GM23338 (cell line): ENCODE data around the gene APRT. TPM values are rescaled to one million over a fixed set of nuclear protein-coding genes. Genes with fewer than 3 reads are reported as not detected.

Source experiments
- ATAC-seq: fragments of 200-7000 bp; cut with Tn5 transposase; 3 replicates; pipeline ENCODE4 v1.9.1; 2020
- DNase-seq: peaks from one replicate; pipeline ENCODE4 v3.0.0-alpha.2; 2015; ENCODE audit warnings: low spot score
- H2AFZ ChIP-seq: fragments of 200-600 bp; sonication (generic); 2 replicates; pipeline ENCODE4 v1.8.0; 2016; ENCODE audit warnings: antibody characterized with exemption, mild to moderate bottlenecking, moderate library complexity
- H3F3A ChIP-seq: fragments of 200-600 bp; sonication (generic); replicated peaks from 2 replicates; pipeline ENCODE4 v1.8.0; 2017; ENCODE audit warnings: antibody characterized with exemption, mixed run types, low read depth
- H3K27ac ChIP-seq: fragments of 200-600 bp; sonication (generic); 2 replicates; pipeline ENCODE4 v1.6.1; 2016; ENCODE audit warnings: low read depth
- H3K27me3 ChIP-seq: fragments of 200-600 bp; sonication (generic); 2 replicates; pipeline ENCODE4 v1.8.0; 2016; ENCODE audit warnings: mild to moderate bottlenecking, mixed run types, moderate library complexity; ENCODE audit not compliant: insufficient read depth
- H3K36me3 ChIP-seq: fragments of 200-600 bp; sonication (generic); 2 replicates; pipeline ENCODE4 v1.8.0; 2016; ENCODE audit warnings: mild to moderate bottlenecking; ENCODE audit not compliant: insufficient read depth
- H3K4me1 ChIP-seq: fragments of 200-600 bp; sonication (generic); 2 replicates; pipeline ENCODE4 v1.8.0; 2016; ENCODE audit warnings: mild to moderate bottlenecking, moderate library complexity; ENCODE audit not compliant: insufficient read depth
- H3K4me2 ChIP-seq: fragments of 200-600 bp; sonication (generic); 2 replicates; pipeline ENCODE4 v1.7.1; 2017; ENCODE audit warnings: mixed run types
- H3K4me3 ChIP-seq: fragments of 200-600 bp; sonication (generic); 2 replicates; pipeline ENCODE4 v1.6.1; 2016; ENCODE audit warnings: mixed run types
- H3K79me2 ChIP-seq: fragments of 200-600 bp; sonication (generic); replicated peaks from 2 replicates; pipeline ENCODE4 v1.8.0; 2017; ENCODE audit warnings: mild to moderate bottlenecking; ENCODE audit not compliant: insufficient read depth
- H3K9me2 ChIP-seq: fragments of 200-600 bp; sonication (generic); 2 replicates; pipeline ENCODE4 v1.8.0; 2017; ENCODE audit not compliant: insufficient read depth
- H4K20me1 ChIP-seq: fragments of 200-600 bp; sonication (generic); replicated peaks from 2 replicates; pipeline ENCODE4 v1.8.0; 2017; ENCODE audit warnings: mild to moderate bottlenecking; ENCODE audit not compliant: insufficient read depth
- H3K27ac Mint-ChIP-seq: 2 replicates; pipeline ENCODE4 v1.8.0; 2020; ENCODE audit warnings: inconsistent platforms, mild to moderate bottlenecking, moderate library complexity, mixed read lengths
- H3K27me3 Mint-ChIP-seq: 3 replicates; pipeline ENCODE4 v1.8.0; 2022; ENCODE audit warnings: low read depth, mild to moderate bottlenecking, moderate library complexity, mixed read lengths, inconsistent platforms; ENCODE audit not compliant: insufficient read depth, poor library complexity
- H3K36me3 Mint-ChIP-seq: 3 replicates; pipeline ENCODE4 v1.8.0; 2021; ENCODE audit warnings: low read depth, mild to moderate bottlenecking, inconsistent platforms, moderate library complexity, mixed read lengths
- H3K4me1 Mint-ChIP-seq: 3 replicates; pipeline ENCODE4 v1.8.0; 2020; ENCODE audit warnings: mild to moderate bottlenecking, inconsistent platforms, mixed read lengths
- H3K4me3 Mint-ChIP-seq: 3 replicates; pipeline ENCODE4 v1.8.0; 2021; ENCODE audit warnings: moderate library complexity, mild to moderate bottlenecking, inconsistent platforms, mixed read lengths
- H3K9me3 Mint-ChIP-seq: 3 replicates; pipeline ENCODE4 v1.8.0; 2020; ENCODE audit warnings: moderate library complexity, mild to moderate bottlenecking, inconsistent platforms, mixed read lengths
- CREB1 ChIP-seq: fragments of 250-450 bp; sonication (Bioruptor Pico); IDR thresholded peaks from 2 replicates; pipeline ENCODE4 v1.5.0; 2020; ENCODE audit warnings: low read depth, mild to moderate bottlenecking, moderate library complexity
- EZH2 ChIP-seq: fragments of 200-600 bp; sonication (generic); IDR thresholded peaks from one replicate; pipeline ENCODE4 v1.8.0; 2017; ENCODE audit warnings: antibody characterized with exemption, mild to moderate bottlenecking, low read depth; ENCODE audit not compliant: unreplicated experiment
- JUNB ChIP-seq: IDR thresholded peaks from one replicate; pipeline ENCODE4 v1.6.1; 2016; ENCODE audit warnings: antibody characterized with exemption; ENCODE audit not compliant: unreplicated experiment
- NANOG ChIP-seq: IDR thresholded peaks from 2 replicates; pipeline ENCODE4 v1.6.1; 2016; ENCODE audit warnings: antibody characterized with exemption, borderline replicate concordance
- POLR2AphosphoS5 ChIP-seq: IDR thresholded peaks from 2 replicates; pipeline ENCODE4 v1.6.1; 2016; ENCODE audit warnings: antibody characterized with exemption, low read depth
- STAT1 ChIP-seq: IDR thresholded peaks from one replicate; pipeline ENCODE4 v1.6.1; 2016; ENCODE audit warnings: antibody characterized with exemption; ENCODE audit not compliant: unreplicated experiment
- ZNF114 ChIP-seq: fragments of 250-450 bp; sonication (Bioruptor Pico); IDR thresholded peaks from 2 replicates; pipeline ENCODE4 v1.5.0; 2020; ENCODE audit warnings: mild to moderate bottlenecking, moderate library complexity
- ZNF331 ChIP-seq: fragments of 250-450 bp; sonication (Bioruptor Pico); IDR thresholded peaks from 2 replicates; pipeline ENCODE4 v1.5.0; 2020; ENCODE audit warnings: low read depth, mild to moderate bottlenecking, moderate library complexity
- polyA plus RNA-seq: library from polyadenylated mRNA; unstranded; fragments of >200 nt; fragmentation: Nextera tagmentation; extraction: Ambion mirVana; gene quantifications from 2 replicates; pipeline ENCODE4 v1.2.1, GENCODE V29; 2016
- total RNA-seq: library from RNA; depleted of rRNA; stranded (reverse); fragments of >200 nt; shearing (Covaris generic); gene quantifications from 2 replicates; pipeline ENCODE4 v1.2.3, GENCODE V29; 2014
- TF ChIP-seq, protein P1 (sequence below): IDR thresholded peaks from one replicate; pipeline ENCODE4 v1.6.1; 2018; ENCODE audit warnings: antibody characterized with exemption; ENCODE audit not compliant: unreplicated experiment
- TF ChIP-seq, protein P2 (sequence below): fragments of 250-450 bp; sonication (Bioruptor Pico); IDR thresholded peaks from 2 replicates; pipeline ENCODE4 v1.5.0; 2020; ENCODE audit warnings: mild to moderate bottlenecking, moderate library complexity
- TF ChIP-seq, protein P3 (sequence below): IDR thresholded peaks from 2 replicates; pipeline ENCODE4 v1.6.1; 2016; ENCODE audit warnings: antibody characterized with exemption

The APRT gene
- total and polyA plus RNA-seq, 2 experiments from 2014 or later, result 250 to 522 TPM

DNA sequence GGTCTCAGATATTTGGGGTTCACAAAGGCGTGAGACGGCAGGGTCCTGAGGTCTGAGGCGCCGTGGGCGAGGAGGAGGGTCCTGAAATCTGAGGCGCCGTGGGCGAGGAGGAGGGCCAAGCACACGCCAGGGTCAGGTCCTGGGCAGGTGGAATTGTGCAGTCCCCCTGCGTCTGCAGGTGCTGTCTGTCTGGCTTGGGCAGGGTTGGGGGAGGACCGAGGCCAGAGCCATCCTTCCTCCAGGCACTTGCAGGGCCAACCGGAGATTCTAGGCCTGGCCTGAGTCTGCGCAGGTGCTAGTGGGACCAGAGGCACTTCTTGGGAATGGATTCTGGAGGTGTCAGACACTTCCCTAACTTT, 2.4 kb upstream of the APRT start:
- Histone ChIP-seq H3K9me2 (no peaks in the 10 kb centered on the region), H2AFZ (no peak overlapping the region), H3K79me2 (peaks cover 13% of the 10 kb centered on the region), H3K27ac (0 out of 2 replicates have a peak overlapping the region, but pooled peaks have one; percentile 19), H3K36me3 (peaks cover 7% of the 10 kb centered on the region), H3K27me3 (no peaks in the 10 kb centered on the region), H3K4me2 (no peak overlapping the region), H3K4me1 (no peaks in the 10 kb centered on the region; the same call in 1 of the 2 replicates), H3F3A (peaks cover 23% of the 10 kb centered on the region), H4K20me1 (no peaks in the 10 kb centered on the region; the same call in 1 of the 2 replicates), H3K4me3 (no peak overlapping the region)
- DNase-seq (no peak), ATAC-seq (no peak)
- peak overlapping the region; percentile 29; the same call in 1 of the 3 replicates for H3K4me3 Mint-ChIP-seq
- H3K4me1 Mint-ChIP-seq, result peaks cover 15% of the 10 kb centered on the region; the same call in 2 of the 3 replicates
- H3K27ac Mint-ChIP-seq, result no peak overlapping the region; the same call in 1 of the 2 replicates
- peaks cover 23% of the 10 kb centered on the region for H3K27me3 Mint-ChIP-seq
- H3K9me3 Mint-ChIP-seq, result no peaks in the 10 kb centered on the region
- TF ChIP-seq, protein P1, sequence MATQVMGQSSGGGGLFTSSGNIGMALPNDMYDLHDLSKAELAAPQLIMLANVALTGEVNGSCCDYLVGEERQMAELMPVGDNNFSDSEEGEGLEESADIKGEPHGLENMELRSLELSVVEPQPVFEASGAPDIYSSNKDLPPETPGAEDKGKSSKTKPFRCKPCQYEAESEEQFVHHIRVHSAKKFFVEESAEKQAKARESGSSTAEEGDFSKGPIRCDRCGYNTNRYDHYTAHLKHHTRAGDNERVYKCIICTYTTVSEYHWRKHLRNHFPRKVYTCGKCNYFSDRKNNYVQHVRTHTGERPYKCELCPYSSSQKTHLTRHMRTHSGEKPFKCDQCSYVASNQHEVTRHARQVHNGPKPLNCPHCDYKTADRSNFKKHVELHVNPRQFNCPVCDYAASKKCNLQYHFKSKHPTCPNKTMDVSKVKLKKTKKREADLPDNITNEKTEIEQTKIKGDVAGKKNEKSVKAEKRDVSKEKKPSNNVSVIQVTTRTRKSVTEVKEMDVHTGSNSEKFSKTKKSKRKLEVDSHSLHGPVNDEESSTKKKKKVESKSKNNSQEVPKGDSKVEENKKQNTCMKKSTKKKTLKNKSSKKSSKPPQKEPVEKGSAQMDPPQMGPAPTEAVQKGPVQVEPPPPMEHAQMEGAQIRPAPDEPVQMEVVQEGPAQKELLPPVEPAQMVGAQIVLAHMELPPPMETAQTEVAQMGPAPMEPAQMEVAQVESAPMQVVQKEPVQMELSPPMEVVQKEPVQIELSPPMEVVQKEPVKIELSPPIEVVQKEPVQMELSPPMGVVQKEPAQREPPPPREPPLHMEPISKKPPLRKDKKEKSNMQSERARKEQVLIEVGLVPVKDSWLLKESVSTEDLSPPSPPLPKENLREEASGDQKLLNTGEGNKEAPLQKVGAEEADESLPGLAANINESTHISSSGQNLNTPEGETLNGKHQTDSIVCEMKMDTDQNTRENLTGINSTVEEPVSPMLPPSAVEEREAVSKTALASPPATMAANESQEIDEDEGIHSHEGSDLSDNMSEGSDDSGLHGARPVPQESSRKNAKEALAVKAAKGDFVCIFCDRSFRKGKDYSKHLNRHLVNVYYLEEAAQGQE, result no peak
- no peak for TF ChIP-seq JUNB
- TF ChIP-seq, protein P2, sequence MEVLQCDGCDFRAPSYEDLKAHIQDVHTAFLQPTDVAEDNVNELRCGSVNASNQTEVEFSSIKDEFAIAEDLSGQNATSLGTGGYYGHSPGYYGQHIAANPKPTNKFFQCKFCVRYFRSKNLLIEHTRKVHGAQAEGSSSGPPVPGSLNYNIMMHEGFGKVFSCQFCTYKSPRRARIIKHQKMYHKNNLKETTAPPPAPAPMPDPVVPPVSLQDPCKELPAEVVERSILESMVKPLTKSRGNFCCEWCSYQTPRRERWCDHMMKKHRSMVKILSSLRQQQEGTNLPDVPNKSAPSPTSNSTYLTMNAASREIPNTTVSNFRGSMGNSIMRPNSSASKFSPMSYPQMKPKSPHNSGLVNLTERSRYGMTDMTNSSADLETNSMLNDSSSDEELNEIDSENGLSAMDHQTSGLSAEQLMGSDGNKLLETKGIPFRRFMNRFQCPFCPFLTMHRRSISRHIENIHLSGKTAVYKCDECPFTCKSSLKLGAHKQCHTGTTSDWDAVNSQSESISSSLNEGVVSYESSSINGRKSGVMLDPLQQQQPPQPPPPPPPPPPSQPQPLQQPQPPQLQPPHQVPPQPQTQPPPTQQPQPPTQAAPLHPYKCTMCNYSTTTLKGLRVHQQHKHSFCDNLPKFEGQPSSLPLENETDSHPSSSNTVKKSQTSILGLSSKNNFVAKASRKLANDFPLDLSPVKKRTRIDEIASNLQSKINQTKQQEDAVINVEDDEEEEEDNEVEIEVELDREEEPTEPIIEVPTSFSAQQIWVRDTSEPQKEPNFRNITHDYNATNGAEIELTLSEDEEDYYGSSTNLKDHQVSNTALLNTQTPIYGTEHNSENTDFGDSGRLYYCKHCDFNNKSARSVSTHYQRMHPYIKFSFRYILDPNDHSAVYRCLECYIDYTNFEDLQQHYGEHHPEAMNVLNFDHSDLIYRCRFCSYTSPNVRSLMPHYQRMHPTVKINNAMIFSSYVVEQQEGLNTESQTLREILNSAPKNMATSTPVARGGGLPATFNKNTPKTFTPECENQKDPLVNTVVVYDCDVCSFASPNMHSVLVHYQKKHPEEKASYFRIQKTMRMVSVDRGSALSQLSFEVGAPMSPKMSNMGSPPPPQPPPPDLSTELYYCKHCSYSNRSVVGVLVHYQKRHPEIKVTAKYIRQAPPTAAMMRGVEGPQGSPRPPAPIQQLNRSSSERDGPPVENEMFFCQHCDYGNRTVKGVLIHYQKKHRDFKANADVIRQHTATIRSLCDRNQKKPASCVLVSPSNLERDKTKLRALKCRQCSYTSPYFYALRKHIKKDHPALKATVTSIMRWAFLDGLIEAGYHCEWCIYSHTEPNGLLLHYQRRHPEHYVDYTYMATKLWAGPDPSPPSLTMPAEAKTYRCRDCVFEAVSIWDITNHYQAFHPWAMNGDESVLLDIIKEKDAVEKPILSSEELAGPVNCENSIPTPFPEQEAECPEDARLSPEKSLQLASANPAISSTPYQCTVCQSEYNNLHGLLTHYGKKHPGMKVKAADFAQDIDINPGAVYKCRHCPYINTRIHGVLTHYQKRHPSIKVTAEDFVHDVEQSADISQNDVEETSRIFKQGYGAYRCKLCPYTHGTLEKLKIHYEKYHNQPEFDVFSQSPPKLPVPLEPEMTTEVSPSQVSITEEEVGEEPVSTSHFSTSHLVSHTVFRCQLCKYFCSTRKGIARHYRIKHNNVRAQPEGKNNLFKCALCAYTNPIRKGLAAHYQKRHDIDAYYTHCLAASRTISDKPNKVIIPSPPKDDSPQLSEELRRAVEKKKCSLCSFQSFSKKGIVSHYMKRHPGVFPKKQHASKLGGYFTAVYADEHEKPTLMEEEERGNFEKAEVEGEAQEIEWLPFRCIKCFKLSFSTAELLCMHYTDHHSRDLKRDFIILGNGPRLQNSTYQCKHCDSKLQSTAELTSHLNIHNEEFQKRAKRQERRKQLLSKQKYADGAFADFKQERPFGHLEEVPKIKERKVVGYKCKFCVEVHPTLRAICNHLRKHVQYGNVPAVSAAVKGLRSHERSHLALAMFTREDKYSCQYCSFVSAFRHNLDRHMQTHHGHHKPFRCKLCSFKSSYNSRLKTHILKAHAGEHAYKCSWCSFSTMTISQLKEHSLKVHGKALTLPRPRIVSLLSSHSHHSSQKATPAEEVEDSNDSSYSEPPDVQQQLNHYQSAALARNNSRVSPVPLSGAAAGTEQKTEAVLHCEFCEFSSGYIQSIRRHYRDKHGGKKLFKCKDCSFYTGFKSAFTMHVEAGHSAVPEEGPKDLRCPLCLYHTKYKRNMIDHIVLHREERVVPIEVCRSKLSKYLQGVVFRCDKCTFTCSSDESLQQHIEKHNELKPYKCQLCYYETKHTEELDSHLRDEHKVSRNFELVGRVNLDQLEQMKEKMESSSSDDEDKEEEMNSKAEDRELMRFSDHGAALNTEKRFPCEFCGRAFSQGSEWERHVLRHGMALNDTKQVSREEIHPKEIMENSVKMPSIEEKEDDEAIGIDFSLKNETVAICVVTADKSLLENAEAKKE (CRISPR knock-in tag), result no peak
- TF ChIP-seq, protein P3, sequence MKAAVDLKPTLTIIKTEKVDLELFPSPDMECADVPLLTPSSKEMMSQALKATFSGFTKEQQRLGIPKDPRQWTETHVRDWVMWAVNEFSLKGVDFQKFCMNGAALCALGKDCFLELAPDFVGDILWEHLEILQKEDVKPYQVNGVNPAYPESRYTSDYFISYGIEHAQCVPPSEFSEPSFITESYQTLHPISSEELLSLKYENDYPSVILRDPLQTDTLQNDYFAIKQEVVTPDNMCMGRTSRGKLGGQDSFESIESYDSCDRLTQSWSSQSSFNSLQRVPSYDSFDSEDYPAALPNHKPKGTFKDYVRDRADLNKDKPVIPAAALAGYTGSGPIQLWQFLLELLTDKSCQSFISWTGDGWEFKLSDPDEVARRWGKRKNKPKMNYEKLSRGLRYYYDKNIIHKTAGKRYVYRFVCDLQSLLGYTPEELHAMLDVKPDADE, result no peak
- no peak for TF ChIP-seq NANOG
- TF ChIP-seq POLR2AphosphoS5, result no peak
- no peak for TF ChIP-seq EZH2
- TF ChIP-seq STAT1, result no peak
- no peak for TF ChIP-seq ZNF331
- TF ChIP-seq CREB1 (CRISPR knock-in tag), result no peak
- TF ChIP-seq ZNF114 (CRISPR knock-in tag), result no peak
- peaks cover 18% of the 10 kb centered on the region for H3K36me3 Mint-ChIP-seq
